Ishikawa (cell line): Measurements from ENCODE around the gene MAML2.

ENCODE experiments used
- CEBPB ChIP-seq: IDR thresholded peaks from 2 replicates; pipeline ENCODE4 v1.6.1; 2012
- ZBTB7A ChIP-seq: IDR thresholded peaks from 2 replicates; pipeline ENCODE4 v1.6.1; 2012; ENCODE audit warnings: low read depth

- TF ChIP-seq CEBPB (no peak), ZBTB7A (no peak)
These were observed 297.2 kb downstream of the MAML2 start for GRCh38 chr11:96045622-96046456.
